T47D (cell line): Measurements from ENCODE around the gene CALCOCO1.
A peak's percentile ranks its signal among the peaks of the same experiment; 100 is the strongest.
"Not testable (repeated sequence)": the region's sequence is repeated elsewhere in the genome, so short reads cannot be mapped to it uniquely, and the experiment has no call there.

Experiments used
- DNase-seq, 2 experiments: peaks; one replicate each; pipeline versions ENCODE4 v3.0.0 to v3.0.0-alpha.2; 2011 to 2012; ENCODE audit warnings: low read depth in 1 of 2, low spot score in 1 of 2
- JUND ChIP-seq: IDR thresholded peaks from 2 replicates; pipeline ENCODE4 v1.6.1; 2012; ENCODE audit warnings: low read depth
- in situ Hi-C: cut with HindIII; loops from 2 replicates; pipeline ENCODE4 v1.10.0; 2016; ENCODE audit warnings: low sequenced_read_pairs, low pct_unique_long_range_greater_than_20kb

Gene CALCOCO1

GRCh38 chr12:53698948-53699677 is 28.1 kb downstream of the CALCOCO1 start:
- DNase-seq, result no peak
- TF ChIP-seq JUND, result no peak
- in situ Hi-C loops, result no loop called here

- no peak for DNase-seq
- no peak for TF ChIP-seq JUND
- in situ Hi-C loops, result no loop called here
These were observed 30.5 kb downstream of the CALCOCO1 start for GRCh38 chr12:53696655-53697331.

- in situ Hi-C loops, result no loop called here
- TF ChIP-seq JUND, result no peak
- peak; percentile 99 to 100 for DNase-seq
These were observed 31.0 kb downstream of the CALCOCO1 start for GRCh38 chr12:53696285-53696654.

GRCh38 chr12:53695152-53696145 is 31.8 kb downstream of the CALCOCO1 start:
- in situ Hi-C loops, result no loop called here
- no peak for TF ChIP-seq JUND
- peak in 1 of 2 experiments; percentile 33 for DNase-seq

- DNase-seq, result no peak
- no peak for TF ChIP-seq JUND
- in situ Hi-C loops, result no loop called here
These were observed 32.5 kb downstream of the CALCOCO1 start for GRCh38 chr12:53694756-53695151.

- no peak for TF ChIP-seq JUND
- no peak for DNase-seq
- in situ Hi-C loops, result no loop called here
These were observed 39.1 kb downstream of the CALCOCO1 start for GRCh38 chr12:53688134-53688533.

- DNase-seq, result no peak
- in situ Hi-C loops, result no loop called here
- no peak for TF ChIP-seq JUND
These were observed 40.8 kb downstream of the CALCOCO1 start for GRCh38 chr12:53686436-53686835.

- DNase-seq, result no peak
- TF ChIP-seq JUND, result no peak
- in situ Hi-C loops, result no loop called here
These were observed 42.5 kb downstream of the CALCOCO1 start for GRCh38 chr12:53684654-53685220.

- in situ Hi-C loops, result no loop called here
- no peak for DNase-seq
- no peak for TF ChIP-seq JUND
These were observed 43.3 kb downstream of the CALCOCO1 start for GRCh38 chr12:53683983-53684382.

GRCh38 chr12:53683494-53683893 is 43.8 kb downstream of the CALCOCO1 start:
- no peak for TF ChIP-seq JUND
- no peak for DNase-seq
- in situ Hi-C loops, result no loop called here

- DNase-seq, in situ Hi-C loops: not testable (repeated sequence)
These were observed 47.2 kb downstream of the CALCOCO1 start for GRCh38 chr12:53680061-53680460.

- no peak for DNase-seq
- in situ Hi-C loops, result no loop called here
These were observed 49.5 kb downstream of the CALCOCO1 start for GRCh38 chr12:53677800-53678148.

More at GRCh38 chr12:53677800-53678148, 49.5 kb downstream of the CALCOCO1 start:
- TF ChIP-seq JUND, result no peak
